HUES64 (cell line): ENCODE measurements around the gene MRAP2.
"Not testable (repeated sequence)": the region's sequence is repeated elsewhere in the genome, so short reads cannot be mapped to it uniquely, and the experiment has no call there.

ENCODE experiments used
- H3K27ac ChIP-seq: 2 replicates; pipeline ENCODE4 v1.7.0; 2013; ENCODE audit warnings: low read depth, low read length, inconsistent platforms
- H3K27me3 ChIP-seq: 2 replicates; pipeline ENCODE4 v1.6.1; 2013; ENCODE audit warnings: mild to moderate bottlenecking, low read length; ENCODE audit not compliant: insufficient read depth
- H3K36me3 ChIP-seq: 2 replicates; pipeline ENCODE4 v1.6.1; 2013; ENCODE audit warnings: mild to moderate bottlenecking, low read length; ENCODE audit not compliant: insufficient read depth
- H3K4me1 ChIP-seq: 2 replicates; pipeline ENCODE4 v1.6.1; 2013; ENCODE audit warnings: mild to moderate bottlenecking, low read length, moderate library complexity; ENCODE audit not compliant: insufficient read depth
- H3K4me3 ChIP-seq: 2 replicates; pipeline ENCODE4 v1.5.1; 2013; ENCODE audit warnings: mild to moderate bottlenecking, low read length, moderate library complexity
- H3K9ac ChIP-seq: 2 replicates; pipeline ENCODE4 v1.6.1; 2013; ENCODE audit warnings: mild to moderate bottlenecking, low read depth, low read length
- H3K9me3 ChIP-seq: 2 replicates; pipeline ENCODE4 v1.6.1; 2013; ENCODE audit warnings: low read depth, low read length; ENCODE audit not compliant: insufficient read depth
- whole genome bisulfite sequencing: fragments of 150-250, 120-280 bp; methylation state at CpG from one replicate; pipeline ENCODE4 v1.1.7; 2013; ENCODE audit warnings: missing lambda C conversion rate; 5-methylcytosine and 5-hydroxymethylcytosine counted together

The MRAP2 gene

DNA sequence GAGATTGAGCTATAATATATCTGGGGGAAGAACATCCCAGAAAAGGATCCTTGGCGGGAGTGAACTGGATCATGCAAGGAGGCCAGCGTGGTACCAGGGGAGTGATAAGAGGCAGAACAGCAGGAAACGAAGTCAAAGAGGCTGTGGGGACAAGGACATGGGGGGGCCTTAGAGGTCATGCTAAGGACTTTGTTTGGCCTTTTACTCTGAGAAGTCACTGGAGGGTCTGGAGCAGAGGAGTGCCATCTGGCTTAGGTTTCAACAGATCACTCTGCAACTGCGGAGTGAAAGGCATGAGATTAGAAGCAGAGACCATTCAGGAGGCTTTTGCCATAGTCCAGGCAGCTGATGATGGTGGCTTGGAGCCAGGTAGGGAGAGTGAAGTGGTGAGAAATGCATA, 24.3 kb downstream of the MRAP2 start:
- H3K36me3 ChIP-seq, result no peaks in the 10 kb centered on the region

DNA sequence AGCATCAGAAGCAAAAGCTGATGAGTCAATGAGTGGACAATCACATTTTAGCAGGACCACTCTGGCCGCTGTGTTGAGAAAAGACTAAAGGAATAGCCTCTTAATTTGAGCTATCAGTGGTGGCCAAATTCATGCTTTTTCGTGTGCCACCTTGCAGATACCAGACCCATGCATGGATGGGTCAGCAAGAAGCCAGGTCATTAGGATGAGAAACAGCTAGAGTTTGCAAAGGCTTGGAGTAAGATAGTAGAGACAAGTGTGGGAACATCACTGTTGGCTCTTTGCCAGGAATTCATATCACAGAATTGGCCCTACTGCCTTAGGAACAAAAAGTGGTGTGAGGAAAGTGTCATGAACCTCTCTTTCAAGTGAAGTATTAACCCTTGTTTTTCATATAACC, 25.5 kb downstream of the MRAP2 start:
- Histone ChIP-seq H3K36me3 (no peaks in the 10 kb centered on the region), H3K27ac (no peak overlapping the region), H3K27me3 (no peaks in the 10 kb centered on the region), H3K9ac (no peak overlapping the region), H3K4me3 (no peak overlapping the region), H3K9me3 (no peaks in the 10 kb centered on the region), H3K4me1 (peaks cover 32% of the 10 kb centered on the region)
- 95% methylated on average over 2 of the region's 2 CpGs for WGBS

More for the DNA sequence above, 24.3 kb downstream of the MRAP2 start:
- Histone ChIP-seq H3K9me3 (no peaks in the 10 kb centered on the region), H3K9ac (no peak overlapping the region), H3K27me3 (no peaks in the 10 kb centered on the region), H3K4me3 (no peak overlapping the region), H3K4me1 (peaks cover 36% of the 10 kb centered on the region), H3K27ac (no peak overlapping the region)
- WGBS, result 89% methylated on average over 4 of the region's 4 CpGs

DNA sequence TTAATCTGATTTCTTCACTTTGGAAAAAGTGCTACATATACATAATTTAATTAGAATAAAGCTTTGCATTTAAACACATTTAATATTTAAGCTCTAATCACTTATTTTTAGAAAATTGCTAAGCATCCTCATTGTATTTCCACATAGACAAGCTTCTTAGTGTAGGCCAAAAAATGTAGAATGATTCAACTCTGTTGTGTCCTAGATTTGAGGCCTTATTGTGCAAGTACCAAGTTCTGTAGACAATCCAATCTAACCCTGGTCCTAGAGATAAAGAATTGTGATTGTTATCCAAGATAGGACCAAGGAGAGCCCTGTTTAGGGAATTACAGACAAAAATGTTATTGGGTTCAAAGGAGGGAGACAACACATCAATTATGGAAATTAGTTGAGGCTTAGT, 27.6 kb downstream of the MRAP2 start:
- Histone ChIP-seq H3K36me3 (no peaks in the 10 kb centered on the region), H3K4me1 (peaks cover 32% of the 10 kb centered on the region), H3K27me3 (no peaks in the 10 kb centered on the region), H3K27ac (no peak overlapping the region), H3K4me3 (no peak overlapping the region), H3K9me3 (no peaks in the 10 kb centered on the region), H3K9ac (no peak overlapping the region)

DNA sequence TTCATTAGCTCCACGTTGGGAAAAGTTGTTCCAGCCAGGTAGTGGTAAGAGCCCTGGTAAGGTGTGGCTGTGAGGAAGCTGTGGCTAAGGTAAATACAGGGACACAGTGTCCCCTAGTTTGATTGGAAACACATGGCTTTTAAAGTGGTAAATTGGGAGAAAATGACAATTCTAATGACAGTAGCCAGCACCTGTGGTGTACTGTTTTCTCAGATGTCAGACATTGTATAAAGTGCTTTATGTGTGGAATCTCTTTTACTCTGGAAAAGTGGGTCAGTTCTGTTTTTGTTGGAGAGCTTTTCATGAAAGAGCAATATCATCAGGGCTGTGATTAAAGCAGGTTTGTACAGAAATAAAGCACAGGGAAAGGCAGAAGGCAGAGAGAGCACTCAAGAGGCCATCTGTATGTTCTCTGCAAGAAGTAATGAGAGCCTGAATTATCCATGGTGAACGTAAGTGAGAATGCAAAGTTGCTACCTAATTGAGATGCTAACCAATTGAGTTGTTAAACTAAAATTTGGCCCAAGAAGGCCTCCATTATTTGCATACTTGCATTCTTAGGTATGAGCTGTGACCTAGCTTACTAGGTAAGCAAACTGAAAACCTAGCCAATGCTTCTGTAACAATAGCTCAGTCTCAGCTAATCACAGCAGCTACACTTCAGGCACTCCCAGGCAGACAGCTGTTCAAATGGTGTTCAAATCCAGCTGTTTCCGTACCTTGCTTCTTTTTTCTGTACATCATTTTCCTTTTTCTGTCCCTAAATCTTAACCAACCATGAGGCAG, 28.2 kb downstream of the MRAP2 start:
- H3K4me3 ChIP-seq, result no peak overlapping the region
- H3K27me3 ChIP-seq, result no peaks in the 10 kb centered on the region
- peak overlapping the region; percentile 47; the same call in 1 of the 2 replicates for H3K27ac ChIP-seq
- H3K36me3 ChIP-seq, result no peaks in the 10 kb centered on the region
- 60% methylated on average over 3 of the region's 3 CpGs for WGBS
- H3K4me1 ChIP-seq, result peaks cover 32% of the 10 kb centered on the region
- H3K9ac ChIP-seq, result no peak overlapping the region
- H3K9me3 ChIP-seq, result no peaks in the 10 kb centered on the region

DNA sequence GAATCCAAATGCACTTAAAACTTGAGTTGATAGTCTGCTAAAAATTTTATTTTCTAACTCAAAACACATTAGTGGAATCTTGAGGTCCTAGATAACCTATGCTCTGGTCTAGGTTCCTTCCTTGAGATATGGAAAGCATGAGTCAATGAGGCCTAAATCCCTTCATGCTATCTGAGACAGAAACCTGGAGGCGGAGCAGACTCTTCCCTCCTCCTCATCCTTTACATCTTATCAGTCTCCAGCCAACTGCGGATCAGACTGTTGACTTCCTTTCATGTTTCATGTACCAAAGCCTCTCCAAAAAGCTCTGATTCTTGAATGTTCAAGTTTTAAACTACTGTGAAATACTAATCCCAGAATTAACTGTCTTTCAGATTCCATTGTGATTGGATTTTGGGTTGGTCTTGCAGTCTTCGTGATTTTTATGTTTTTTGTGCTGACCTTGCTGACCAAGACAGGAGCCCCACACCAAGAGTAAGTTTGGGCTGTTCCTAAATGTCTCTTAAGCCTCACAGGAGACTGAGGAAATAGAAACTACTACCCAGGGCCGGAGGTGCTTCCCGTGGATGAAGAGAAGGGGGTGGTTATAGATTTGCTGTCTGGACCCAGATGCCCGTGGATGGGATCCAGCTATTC, 29.1 kb downstream of the MRAP2 start:
- H3K9me3 ChIP-seq, result no peaks in the 10 kb centered on the region
- no peak overlapping the region for H3K9ac ChIP-seq
- H3K4me3 ChIP-seq, result no peak overlapping the region
- H3K4me1 ChIP-seq, result peaks cover 32% of the 10 kb centered on the region
- 86% methylated on average over 6 of the region's 6 CpGs for WGBS
- no peaks in the 10 kb centered on the region for H3K27me3 ChIP-seq
- peak overlapping the region; percentile 47; the same call in 1 of the 2 replicates for H3K27ac ChIP-seq
- no peaks in the 10 kb centered on the region for H3K36me3 ChIP-seq

DNA sequence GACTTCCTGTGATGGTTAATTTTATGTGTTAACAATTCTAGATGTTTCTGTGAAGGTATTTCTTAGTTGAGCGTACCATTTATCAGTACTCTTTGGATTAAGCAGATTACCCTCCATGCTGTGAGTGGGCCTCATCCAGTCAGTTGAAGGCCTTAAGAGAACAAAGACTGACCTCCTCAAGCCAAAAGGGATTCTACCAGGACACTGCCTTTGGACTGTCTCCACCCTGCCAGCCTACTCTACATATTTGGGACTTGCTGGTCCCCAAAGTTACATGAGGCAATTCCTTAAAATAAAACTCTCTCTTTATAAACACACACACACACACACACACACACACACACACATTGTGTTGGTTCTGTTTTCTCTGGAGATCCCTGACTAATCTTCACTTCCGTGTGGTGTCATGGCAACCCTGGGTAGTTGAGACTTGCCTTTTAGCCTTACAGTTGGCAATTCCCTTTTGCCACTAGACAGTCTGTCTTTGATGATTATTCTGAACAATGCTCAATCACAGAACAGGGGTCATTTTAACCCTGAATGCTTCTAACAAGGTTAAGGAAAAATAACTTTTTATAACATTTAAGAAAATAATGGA, 32.2 kb downstream of the MRAP2 start:
- Histone ChIP-seq H3K4me3 (no peak overlapping the region), H3K27ac (no peak overlapping the region), H3K9ac (no peak overlapping the region), H3K27me3 (no peaks in the 10 kb centered on the region), H3K4me1 (peaks cover 23% of the 10 kb centered on the region), H3K36me3 (no peaks in the 10 kb centered on the region), H3K9me3 (no peaks in the 10 kb centered on the region)
- WGBS, result 82% methylated on average over 2 of the region's 2 CpGs

DNA sequence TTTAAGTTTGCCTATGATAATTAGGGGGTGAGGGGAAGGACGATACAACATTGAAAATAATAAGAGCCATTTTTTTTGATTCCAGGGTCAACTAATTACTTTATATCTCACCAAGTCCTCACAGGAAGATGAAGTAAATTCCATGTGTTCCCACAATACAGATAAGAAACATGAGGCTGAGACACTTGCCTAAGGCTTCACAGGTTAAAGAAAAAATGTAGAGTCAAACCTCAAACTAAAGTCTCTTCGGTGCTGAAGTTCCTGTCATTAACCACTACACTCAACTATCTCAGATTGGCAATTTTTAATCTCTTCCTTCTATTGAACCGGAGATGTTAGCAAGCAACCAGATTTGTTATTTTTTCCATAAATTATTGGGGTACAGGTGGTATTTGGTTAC, 33.0 kb downstream of the MRAP2 start:
- WGBS, result 97% methylated on average over 2 of the region's 3 CpGs
- no peaks in the 10 kb centered on the region for H3K27me3 ChIP-seq
- H3K4me1 ChIP-seq, result peaks cover 17% of the 10 kb centered on the region
- H3K9ac ChIP-seq, result no peak overlapping the region
- H3K36me3 ChIP-seq, result no peaks in the 10 kb centered on the region
- no peak overlapping the region for H3K4me3 ChIP-seq
- no peaks in the 10 kb centered on the region for H3K9me3 ChIP-seq
- H3K27ac ChIP-seq, result no peak overlapping the region

DNA sequence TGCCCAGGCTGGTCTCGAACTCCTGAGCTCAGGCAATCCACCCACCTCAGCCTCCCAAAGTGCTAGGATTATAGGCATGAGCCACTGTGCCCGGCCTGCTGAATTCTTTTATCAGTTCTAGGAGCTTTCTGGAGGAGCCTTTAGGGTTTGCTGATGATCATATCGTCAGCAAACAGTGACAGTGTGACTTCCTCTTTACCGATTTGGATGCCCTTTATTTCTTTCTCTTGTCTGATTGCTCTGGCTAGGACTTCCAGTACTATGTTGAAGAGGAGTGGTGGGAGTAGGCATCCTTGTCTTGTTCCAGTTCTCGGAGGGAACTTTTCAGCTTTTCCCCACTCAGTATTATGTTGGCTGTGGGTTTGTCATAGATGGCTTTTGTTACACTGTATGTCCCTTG, 35.3 kb downstream of the MRAP2 start:
- not testable (repeated sequence) for H3K4me1 ChIP-seq, H3K9ac ChIP-seq, H3K4me3 ChIP-seq, H3K9me3 ChIP-seq, H3K36me3 ChIP-seq, H3K27me3 ChIP-seq, H3K27ac ChIP-seq
- 94% methylated on average over 5 of the region's 5 CpGs for WGBS

DNA sequence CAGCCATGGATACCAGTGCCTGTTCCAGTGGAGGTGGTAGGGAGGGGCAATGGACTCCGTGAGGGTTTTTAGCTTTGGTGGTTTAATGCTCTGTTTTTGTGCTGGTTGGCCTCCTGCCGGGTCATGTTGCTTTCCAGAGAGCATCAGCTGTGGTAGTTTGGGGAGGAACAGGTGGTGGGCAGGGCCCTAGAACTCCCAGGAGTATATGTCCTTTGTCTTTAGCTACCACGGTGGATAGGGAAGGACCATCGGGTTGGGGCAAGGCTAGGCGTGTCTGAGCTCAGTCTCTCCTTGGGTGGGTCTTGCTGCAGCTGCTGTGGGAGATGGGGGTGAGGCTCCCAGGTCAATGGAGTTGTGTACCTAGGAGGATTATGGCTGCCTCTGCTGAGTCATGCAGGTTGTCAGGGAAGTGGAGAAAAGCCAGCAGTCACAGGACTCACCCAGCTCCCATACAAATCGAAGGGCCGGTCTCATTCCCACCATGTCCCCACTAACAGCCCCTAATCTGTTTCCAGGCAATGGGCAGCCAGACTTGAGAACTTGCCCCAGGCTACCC, 38.9 kb downstream of the MRAP2 start:
- Histone ChIP-seq H3K9me3 (no peaks in the 10 kb centered on the region), H3K4me1 (0 out of 2 replicates have a peak, but pooled peaks cover 4% of the 10 kb centered on the region), H3K36me3 (no peaks in the 10 kb centered on the region), H3K27me3 (no peaks in the 10 kb centered on the region), H3K27ac (no peak overlapping the region), H3K9ac (no peak overlapping the region), H3K4me3 (no peak overlapping the region)
- 92% methylated on average over 7 of the region's 7 CpGs for WGBS

DNA sequence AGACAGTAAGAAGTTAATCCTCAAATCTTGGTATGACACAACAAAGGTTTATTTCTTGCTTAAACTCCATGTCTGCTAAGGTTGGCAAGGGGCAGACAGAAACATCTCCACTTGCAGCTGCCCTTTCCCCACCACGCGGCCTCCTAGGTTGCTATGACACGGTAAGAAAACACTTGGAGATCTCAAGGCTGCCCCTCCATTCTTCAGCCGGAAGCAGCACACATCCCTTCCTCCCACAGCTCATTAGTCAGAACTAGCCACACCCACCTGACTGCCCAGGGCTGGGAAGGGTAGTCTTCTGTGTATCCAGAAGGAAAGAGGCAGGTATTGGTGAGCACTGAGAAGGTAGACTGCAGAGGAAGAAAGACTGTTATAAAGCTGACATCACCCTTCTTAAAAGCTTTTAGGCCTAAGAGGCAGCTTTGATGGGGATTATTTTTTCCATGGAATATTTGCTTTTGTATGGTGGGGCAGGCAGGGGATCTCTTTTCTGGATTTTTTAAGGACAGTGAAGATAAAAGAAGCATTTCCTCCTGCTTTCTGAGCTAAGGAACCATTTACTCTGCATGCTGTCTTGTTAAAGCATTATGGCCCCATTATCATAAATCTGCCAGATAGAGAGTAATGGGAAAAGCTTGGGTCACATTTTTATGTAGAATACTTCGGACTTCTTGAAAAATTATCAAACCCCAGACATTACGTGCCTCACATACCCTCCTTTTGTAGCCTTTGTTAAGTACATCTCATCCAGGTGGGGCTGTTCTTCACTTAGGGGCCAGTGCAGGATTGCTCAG, 41.6 kb downstream of the MRAP2 start:
- Histone ChIP-seq H3K9me3 (no peaks in the 10 kb centered on the region), H3K27me3 (no peaks in the 10 kb centered on the region), H3K4me3 (no peak overlapping the region), H3K4me1 (peaks cover 9% of the 10 kb centered on the region; the same call in 1 of the 2 replicates), H3K27ac (no peak overlapping the region), H3K9ac (no peak overlapping the region), H3K36me3 (no peaks in the 10 kb centered on the region)
- whole genome bisulfite sequencing, result 71% methylated on average over 6 of the region's 6 CpGs
